Raji (cell line): Measurements from ENCODE around the gene DNAH7.

ENCODE experiments used
- POLR2A ChIP-seq: IDR thresholded peaks from 2 replicates; pipeline ENCODE4 v1.6.1; 2011; ENCODE audit warnings: low read depth, low read length, control low read depth; ENCODE audit not compliant: insufficient read depth

Gene DNAH7

DNA sequence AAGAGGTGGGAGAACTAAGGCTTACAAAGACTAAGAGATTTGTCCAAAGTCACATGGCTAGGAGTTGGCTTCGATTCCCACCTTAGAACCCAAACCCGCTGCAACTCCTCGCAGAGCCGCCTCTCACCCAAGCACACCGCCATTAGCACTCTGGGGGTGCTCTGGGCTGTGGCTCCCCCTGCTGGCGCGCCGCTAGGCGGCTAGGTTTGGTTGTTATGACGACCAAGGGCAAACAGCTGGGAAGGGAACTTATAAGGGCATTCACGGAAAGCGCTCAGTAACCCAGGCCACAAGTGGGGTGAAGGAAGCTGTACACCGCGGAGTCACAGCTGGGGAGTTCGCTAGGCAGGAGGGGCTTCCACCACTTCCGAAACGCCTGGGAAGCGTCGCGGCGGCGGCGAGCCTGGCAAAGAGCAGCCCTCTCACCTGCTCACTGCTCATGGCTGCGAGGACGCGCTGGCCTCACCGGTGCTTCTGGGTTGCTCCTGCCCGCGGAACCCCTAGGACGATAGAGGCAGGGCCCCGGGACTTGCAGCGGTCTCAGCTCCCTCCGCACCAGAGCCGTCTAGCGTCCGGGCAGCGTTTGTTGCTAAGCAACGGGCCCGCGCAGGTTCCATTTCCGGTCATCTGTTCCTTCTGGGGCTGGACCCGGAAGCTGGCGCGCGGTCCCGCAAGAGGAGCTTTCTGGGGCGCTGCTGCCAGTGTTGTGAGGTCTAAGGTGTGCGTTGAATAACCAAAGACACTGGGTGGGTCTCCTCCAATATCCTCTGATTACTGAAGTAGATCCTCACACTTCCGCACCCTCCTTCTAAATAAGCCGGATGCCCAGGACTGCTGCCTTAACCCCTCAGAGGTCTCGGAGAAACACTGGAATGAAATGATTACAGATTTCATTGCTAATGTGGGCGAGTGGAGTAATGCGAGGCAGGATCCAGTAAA is at the start of gene DNAH7:
Gene DNAH7 (minus strand): TSS at position 567 of the 939 bp plus-strand sequence. CDS start 126 bp downstream, at position 441.
- TF ChIP-seq POLR2A = no peak

DNA sequence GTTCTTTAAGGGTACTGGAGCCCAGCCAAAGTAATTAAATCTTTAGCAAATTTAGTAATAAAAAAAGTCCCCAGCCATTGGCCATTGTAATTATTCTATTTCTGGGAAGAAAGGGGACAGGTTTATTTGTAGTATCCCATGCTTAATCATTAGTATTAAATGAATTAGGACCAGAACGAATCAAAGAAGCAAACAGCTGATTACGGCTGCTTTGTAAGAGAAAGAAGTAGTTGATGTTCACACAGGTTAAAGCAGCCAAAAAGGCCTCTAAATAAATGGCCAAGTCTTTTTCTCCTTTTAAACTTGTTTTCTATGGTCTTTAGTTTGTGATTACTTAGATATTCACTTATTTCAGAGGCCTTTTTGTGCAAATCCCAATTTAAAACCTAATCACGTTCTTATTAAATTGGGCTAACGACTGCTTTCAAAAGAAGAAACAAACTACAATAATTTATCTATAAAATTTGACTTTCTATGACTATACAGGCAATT is 48.6 kb upstream of the DNAH7 start:
- TF ChIP-seq POLR2A = no peak

DNA sequence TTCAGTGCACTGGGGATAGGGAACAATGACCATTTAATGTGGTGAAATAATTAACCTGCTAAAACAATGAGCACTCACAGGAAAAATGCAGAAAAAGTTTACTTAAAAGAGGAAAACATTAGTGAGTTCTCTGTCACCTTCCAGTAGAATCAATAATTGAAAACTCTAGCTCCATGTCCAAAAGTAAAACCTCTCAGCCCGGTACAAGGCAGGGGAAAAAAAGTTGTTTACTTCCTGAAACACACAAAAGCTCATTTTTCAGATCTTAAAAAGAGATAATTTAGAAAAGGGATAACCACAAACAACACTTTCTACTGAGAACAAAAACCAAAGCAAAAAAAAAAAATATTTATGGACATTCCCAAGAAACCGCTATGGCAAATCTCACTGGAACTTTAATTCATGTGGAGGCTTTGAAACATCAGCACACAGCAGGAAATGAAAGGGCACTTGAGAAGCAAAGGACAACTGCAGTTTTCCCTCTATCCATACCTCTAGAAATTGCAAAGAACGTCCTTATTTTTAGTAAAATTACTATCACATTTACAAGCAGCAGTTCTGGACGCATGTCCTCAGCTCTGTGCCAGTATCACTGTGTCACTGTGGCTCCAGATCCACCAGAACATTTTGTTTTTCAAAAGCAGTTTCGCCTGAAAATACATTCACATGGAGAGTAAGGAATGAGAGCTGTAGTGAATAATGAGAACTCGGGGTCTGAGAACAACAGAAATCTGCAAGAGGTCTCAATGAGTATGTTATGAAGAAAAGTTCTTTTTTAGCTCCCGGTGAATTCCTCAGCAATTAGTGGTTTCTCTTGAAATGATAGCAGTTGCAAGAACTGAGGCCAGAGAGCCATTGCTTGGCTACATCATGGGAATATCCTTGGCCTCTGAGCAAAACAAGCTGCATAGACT is 44.7 kb upstream of the DNAH7 start:
- no peak for TF ChIP-seq POLR2A

DNA sequence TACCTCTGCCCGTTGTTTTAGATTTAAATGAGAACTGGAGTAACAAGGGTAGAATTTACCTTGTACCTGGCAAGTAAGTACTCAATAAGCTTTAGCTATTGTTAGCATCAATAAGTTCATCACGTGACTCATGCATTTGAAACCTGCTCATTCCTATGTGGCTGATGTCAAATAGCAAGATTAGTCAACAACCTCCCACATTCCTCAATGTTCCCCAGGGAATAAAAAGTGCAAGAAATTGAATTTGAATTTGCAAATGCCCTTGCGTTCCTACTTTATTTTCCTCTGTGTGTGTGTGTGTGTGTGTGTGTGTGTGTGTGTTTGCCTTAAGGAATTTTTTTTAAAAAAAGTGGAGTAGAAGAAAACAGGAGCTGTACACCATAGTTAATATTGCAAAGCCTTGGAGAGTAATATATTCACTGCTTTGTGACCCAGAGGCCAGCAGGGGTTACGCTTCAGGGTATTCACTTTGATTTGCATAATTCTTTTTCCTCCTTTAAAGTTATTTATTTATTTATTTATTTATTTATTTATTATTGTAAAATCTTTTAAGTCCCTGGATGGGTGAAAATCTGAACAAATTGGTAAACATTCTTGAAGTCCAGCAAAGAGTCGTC is 43.9 kb upstream of the DNAH7 start:
- no peak for TF ChIP-seq POLR2A

GRCh38 chr2:196108604-196109003 is 40.0 kb upstream of the DNAH7 start:
- no peak for TF ChIP-seq POLR2A

GRCh38 chr2:196105951-196106350 is 37.3 kb upstream of the DNAH7 start:
- no peak for TF ChIP-seq POLR2A

DNA sequence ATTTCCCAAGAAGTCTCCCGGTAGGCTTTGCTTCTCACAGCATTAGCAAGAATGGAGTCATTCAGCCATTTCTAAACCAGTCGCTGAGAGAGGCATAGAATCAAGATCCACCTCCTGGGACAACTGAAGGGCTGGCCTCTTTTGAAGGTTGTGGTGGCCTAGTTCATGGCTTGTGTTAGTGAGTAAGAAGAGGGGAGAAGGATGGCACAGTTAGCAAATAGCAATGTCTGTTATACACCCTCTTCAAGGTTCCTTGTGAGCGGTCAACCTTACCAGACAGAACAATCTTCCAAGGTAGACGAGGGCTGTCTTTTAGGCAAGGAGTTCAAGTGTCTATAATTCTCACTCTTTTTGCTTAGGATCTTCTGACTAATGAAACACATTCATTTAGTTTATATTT is 35.4 kb upstream of the DNAH7 start:
- TF ChIP-seq POLR2A = no peak

DNA sequence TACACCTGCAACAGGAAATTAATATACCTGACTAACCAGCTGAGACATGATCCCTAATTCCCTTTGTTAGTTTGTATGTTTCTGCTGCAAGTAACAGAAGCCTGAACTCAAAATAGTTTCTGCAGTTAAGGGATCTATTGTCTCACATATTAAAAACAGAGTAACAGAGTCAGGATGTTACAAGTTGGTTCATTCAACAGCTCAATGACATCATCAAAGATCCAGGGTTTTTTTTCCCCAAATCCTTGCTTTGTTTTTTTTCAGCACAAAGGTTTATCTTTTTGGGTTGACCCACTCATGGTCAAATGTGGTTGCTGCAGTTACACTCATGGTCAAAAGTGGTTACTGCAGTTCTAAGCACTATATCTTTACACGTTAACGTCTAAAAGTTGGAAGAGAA is 35.0 kb upstream of the DNAH7 start:
- no peak for TF ChIP-seq POLR2A

- no peak for TF ChIP-seq POLR2A
These were observed 32.8 kb upstream of the DNAH7 start for GRCh38 chr2:196101325-196101991.

GRCh38 chr2:196099916-196100315 is 31.3 kb upstream of the DNAH7 start:
- TF ChIP-seq POLR2A = no peak

DNA sequence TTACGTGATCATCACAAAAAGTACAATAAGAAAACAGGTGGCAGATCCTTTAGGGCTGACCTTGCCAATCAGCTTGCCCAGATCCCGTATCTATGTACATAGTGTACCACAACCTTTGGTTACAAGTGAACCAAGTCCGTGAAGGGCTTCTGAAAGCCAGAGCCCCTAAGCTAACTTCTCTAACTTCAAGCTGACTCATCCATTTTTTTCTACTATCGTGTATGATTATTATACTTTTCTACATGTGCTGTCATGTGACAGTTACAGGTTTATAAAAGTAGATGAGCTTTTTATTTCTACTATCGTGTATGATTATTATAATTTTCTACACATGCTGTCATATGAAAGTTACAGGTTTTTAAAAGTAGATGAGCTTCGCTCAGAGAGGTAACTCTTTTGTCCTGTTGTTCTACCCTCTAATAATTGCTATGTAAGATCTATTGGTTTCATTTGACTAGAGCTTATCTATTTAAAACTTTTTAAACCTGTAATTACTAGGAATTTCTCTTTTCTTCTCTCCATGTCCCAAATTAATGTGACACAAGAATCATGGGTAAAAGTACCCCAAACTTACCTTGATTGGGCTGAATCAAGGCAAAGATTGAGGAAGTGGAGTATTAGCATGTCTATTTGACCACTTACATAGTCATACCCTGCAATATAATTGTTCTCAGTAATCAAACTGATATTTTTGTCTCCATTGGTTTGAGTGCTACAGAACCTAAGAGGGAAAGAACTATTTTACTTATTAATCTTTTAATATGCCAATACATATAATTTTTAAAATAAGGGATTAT is 29.4 kb upstream of the DNAH7 start:
- TF ChIP-seq POLR2A = no peak

DNA sequence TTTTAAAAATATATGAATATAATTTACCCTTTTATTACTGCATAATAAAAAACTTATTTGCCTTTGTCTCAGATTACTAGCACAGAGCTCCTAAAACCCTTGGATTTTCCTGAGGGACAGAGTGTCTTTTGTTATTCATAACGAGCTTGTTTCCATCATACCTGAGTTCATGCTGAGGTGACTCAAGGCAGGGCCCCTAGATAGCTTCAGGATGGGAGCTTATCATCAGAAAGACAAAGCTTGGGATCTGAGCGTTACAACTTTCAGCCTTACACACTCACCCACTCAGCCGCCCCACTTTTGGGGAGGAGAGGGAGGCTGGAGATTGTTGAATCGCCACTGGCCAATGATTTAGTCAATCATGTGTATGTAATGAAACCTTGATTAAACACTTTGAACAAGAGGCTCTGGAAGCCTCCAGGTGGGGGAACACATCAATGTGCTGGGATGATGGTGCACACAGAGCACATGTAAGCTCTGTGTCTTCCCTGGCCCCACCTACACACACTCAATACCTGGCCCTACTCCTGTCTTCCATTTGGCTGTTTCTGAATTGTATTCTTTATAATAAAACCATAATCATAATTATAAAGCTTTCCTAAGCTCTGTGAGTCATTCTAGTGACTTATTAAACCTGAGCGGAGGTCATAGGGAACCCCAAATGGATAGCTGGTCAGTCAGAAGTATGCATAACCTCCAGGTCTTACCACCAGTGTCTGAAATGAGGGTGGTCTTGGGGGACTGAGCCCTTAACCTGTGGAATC is 28.5 kb upstream of the DNAH7 start:
- TF ChIP-seq POLR2A = no peak

DNA sequence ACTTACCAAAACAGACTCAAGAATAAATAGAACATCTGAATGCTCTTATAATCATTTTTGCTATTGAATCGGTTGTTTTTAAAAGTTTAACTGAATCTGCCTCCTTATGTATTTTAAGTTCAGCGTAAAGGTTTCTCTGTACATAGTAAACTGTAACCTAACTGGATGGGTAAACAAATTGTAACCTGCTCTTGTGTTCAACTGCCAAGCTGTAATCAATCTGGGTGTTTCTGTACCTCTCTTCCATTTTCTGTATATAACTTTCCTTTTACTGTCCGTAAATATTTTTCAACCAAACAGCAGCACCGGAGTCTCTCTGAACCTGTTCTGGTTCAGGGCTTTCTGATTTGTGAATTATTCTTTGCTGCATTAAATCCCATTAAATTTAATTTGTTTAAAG is 27.6 kb upstream of the DNAH7 start:
- no peak for TF ChIP-seq POLR2A

- TF ChIP-seq POLR2A = no peak
These were observed 19.6 kb upstream of the DNAH7 start for GRCh38 chr2:196088203-196088602.
